GM18519 (cell line): ENCODE data around the gene PACSIN2.

Experiments used
- ATAC-seq: cut with Tn5 transposase; IDR thresholded peaks from one replicate; pipeline ENCODE4 v1.9.1; 2021; ENCODE audit warnings: mild to moderate bottlenecking, moderate library complexity; ENCODE audit not compliant: unreplicated experiment, low FRiP score

The PACSIN2 gene

GRCh38 chr22:42842658-42843370 is 172.1 kb downstream of the PACSIN2 start:
- no peak for ATAC-seq

GRCh38 chr22:42841444-42841843 is 173.5 kb downstream of the PACSIN2 start:
- no peak for ATAC-seq

- no peak for ATAC-seq
Measured at GRCh38 chr22:42837556-42837955, 177.4 kb downstream of the PACSIN2 start.

- ATAC-seq: no peak
Measured at GRCh38 chr22:42836026-42836425, 178.9 kb downstream of the PACSIN2 start.

- no peak for ATAC-seq
Measured at GRCh38 chr22:42834177-42834949, 180.6 kb downstream of the PACSIN2 start.

GRCh38 chr22:42833104-42833503 is 181.8 kb downstream of the PACSIN2 start:
- no peak for ATAC-seq

DNA sequence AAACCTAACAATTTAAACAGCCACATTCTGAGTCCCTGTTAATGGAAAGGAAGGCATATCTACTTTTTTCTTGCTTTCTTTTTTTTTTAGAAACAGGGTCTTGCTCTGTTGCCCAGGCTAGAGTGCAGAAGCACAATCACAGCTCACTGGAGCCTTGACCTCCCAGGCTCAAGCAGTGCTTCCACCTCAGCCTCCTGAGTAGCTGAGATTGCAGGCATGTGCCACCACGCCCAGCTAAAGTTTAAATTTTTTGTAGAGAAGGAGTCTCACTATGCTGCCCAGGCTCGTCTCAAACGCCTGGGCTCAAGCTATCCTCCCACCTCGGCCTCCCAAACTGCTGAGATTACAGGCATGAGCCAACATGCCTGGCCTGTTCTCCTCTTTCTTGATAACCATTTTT is 183.2 kb downstream of the PACSIN2 start:
- no peak for ATAC-seq

GRCh38 chr22:42830161-42830560 is 184.8 kb downstream of the PACSIN2 start:
- no peak for ATAC-seq

DNA sequence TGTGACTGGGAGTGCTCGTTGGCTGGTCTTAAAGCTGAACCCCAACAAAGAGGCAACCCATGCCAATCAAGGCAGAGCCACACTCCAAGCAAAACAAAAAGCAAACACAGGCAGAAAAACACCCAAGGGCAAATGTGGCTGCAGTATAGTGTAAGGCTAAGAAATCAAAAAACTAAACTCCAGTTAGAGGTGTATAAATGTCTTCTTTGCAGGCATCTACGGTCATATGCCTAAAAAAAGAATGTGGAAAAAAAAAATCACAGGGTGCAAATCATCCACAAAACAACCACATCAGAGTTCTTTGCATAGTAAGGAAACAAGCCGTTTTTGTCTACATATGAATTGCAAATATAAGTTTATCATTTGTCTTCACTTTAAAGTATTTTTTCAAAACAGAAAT is 185.6 kb downstream of the PACSIN2 start:
- ATAC-seq: no peak

GRCh38 chr22:42825796-42826195 is 189.2 kb downstream of the PACSIN2 start:
- no peak for ATAC-seq

DNA sequence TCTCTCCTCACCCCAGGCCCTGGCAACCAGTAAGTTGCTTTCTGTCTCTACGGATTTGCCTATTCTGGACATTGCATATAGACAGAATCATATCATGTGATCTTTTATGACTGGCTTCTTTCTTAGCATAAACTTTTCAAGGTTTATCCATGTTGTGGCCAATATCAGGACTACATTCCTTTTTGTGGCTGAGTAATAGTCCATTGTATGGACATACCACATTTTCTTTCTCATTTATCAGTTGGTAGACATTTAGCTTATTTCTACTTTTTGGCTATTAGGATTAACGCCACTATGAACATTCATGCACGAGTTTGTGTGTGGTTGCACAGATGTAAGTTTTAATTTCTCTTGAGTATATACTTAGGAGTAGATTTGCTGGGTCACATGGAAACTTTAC is 193.6 kb downstream of the PACSIN2 start:
- ATAC-seq: no peak

GRCh38 chr22:42820045-42820763 is 194.7 kb downstream of the PACSIN2 start:
- no peak for ATAC-seq
